ENCODE measurements around the gene CUX1.
"Not testable (repeated sequence)": the region's sequence is repeated elsewhere in the genome, so short reads cannot be mapped to it uniquely, and the experiment has no call there.

Gene CUX1

DNA sequence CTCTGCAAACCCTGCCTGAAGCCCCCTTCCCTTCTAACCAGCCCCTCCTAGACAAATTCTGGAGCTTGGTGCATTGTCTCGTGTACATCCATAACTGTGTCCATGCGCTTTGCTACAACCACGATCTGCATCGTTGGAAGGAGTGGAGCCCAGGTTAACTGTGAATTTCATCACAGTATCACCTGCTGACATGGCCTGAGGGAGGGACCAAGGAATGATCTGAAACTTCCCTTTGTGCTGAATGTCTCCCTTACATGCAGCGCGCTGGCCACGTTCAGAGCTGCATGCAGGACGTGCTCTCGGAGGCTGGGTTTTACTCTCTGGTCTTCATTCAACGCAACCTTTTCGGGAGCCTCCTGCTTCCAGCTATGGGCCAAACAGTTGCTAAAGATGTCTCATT is 222.3 kb downstream of the CUX1 start:
- no peaks in the 10 kb centered on the region for H3K36me3 Mint-ChIP-seq (ENCODE audit: insufficient read depth)
- H3K27me3 Mint-ChIP-seq, result no peaks in the 10 kb centered on the region
- no peak overlapping the region for H3K27ac Mint-ChIP-seq
- H3K4me1 Mint-ChIP-seq (ENCODE audit: low read depth in 2 of 2), result peaks cover 4 to 17% of the 10 kb centered on the region in 2 donors
- DNase-seq (no peak), ATAC-seq (replicated peaks) (no peak)
- no peaks in the 10 kb centered on the region for H3K9me3 Mint-ChIP-seq
- no peak overlapping the region for H3K4me3 Mint-ChIP-seq

DNA sequence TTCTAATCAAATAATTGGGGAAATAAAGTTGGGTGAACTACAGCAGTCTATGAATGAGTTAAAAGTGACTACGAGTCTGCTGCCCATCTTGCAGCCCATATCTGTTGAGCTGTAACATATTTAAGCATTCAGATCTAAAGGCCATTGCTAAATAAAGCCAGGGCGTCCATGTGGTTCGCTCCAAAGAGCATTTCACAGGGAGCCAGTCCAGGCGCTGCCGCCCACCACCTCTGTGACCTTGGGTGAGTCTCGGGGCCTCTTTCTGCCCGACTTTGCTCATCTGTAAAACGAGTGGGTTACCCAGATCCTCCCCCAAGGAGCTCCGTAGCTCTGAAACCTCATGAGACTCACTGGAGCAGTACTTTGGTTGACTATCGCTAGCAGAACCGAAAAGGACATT is 223.1 kb downstream of the CUX1 start:
- no peak overlapping the region for H3K4me3 Mint-ChIP-seq
- ATAC-seq (replicated peaks) (no peak), DNase-seq (no peak)
- no peaks in the 10 kb centered on the region for H3K9me3 Mint-ChIP-seq
- H3K27ac Mint-ChIP-seq, result no peak overlapping the region
- H3K4me1 Mint-ChIP-seq (ENCODE audit: low read depth in 2 of 2), result peaks cover 5 to 17% of the 10 kb centered on the region in 2 donors
- no peaks in the 10 kb centered on the region for H3K36me3 Mint-ChIP-seq (ENCODE audit: insufficient read depth)
- H3K27me3 Mint-ChIP-seq, result no peaks in the 10 kb centered on the region

DNA sequence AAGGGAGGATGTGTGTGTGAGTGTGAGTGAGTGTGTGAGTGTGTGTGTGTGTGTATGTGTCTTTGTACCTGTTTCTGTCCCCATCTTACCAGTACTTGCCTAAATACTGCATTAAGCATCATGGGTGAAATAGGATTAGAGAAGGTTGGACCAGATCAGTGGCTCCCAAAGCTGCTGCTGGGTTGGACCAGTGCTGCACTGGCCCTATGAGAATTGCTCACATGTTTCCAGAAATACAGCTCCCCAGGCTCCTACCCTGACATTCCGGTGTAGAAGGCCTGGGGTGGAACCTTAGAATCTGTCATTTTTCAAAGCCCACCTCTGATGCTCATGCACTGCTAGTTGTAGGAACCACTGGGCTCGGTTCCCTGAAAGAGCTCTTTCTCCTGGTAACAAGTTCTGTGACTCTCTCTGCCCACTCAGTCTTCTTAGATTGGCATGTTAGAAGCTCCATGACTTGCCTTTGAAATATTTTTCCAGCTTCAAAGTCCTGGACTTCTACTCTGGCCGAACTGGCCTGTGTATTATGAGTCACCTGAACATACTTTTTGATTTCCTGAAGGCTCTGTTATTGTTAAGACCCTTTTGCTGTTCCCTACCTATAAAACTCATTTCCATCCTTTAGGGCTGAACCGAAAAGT is 224.7 kb downstream of the CUX1 start:
- Mint-ChIP-seq H3K9me3 (no peaks in the 10 kb centered on the region), H3K36me3 (ENCODE audit: insufficient read depth) (no peaks in the 10 kb centered on the region), H3K27ac (no peak overlapping the region), H3K4me3 (no peak overlapping the region), H3K27me3 (no peaks in the 10 kb centered on the region), H3K4me1 (ENCODE audit: low read depth in 2 of 2) (peaks cover 5 to 17% of the 10 kb centered on the region in 2 donors)
- ATAC-seq (replicated peaks) (no peak), DNase-seq (no peak)

DNA sequence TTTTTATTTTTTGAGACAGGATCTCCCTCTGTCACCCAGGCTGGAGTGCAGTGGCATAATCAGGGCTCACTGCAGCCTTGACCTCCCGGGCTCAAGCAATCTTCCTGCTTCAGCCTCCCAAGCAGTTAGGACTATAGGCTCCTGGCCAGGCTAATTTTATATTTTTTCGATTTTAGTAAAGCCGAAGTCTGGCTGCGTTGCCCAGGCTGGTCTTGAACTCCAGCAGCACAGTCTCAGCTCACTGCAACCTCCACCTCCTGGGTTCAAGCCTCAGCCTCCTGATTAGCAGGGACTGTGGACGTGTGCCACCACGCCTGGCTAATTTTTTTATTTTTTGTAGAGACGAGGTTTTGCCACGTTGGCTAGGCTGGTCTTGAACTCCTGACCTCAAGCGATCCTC is 225.4 kb downstream of the CUX1 start:
- peaks cover 5 to 17% of the 10 kb centered on the region in 2 donors for H3K4me1 Mint-ChIP-seq (ENCODE audit: low read depth in 2 of 2)
- ATAC-seq (replicated peaks); DNase-seq; H3K27me3 Mint-ChIP-seq; H3K9me3 Mint-ChIP-seq; H3K27ac Mint-ChIP-seq; H3K36me3 Mint-ChIP-seq (ENCODE audit: insufficient read depth); H3K4me3 Mint-ChIP-seq: not testable (repeated sequence)

DNA sequence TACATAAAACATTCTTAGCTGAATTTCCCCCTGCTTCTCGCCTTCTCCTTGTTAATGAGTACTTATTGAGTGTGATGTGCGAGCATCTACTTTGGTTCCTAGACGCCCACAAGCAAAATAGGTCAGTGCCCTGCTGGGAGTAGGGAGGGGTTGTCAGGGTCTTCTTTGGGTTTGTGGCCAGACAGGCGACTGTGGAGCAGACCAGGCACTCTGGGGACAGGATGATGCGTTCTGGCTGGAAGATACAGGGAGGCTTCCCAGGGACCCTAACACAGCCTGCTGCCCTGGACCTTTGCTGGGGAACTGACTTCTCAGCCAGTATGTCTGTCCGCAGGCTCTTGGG is 227.2 kb downstream of the CUX1 start:
- DNase-seq (no peak), ATAC-seq (replicated peaks) (no peak)
- no peaks in the 10 kb centered on the region for H3K27me3 Mint-ChIP-seq
- no peak overlapping the region for H3K27ac Mint-ChIP-seq
- H3K36me3 Mint-ChIP-seq (ENCODE audit: insufficient read depth), result no peaks in the 10 kb centered on the region
- no peaks in the 10 kb centered on the region for H3K9me3 Mint-ChIP-seq
- H3K4me3 Mint-ChIP-seq, result no peak overlapping the region
- H3K4me1 Mint-ChIP-seq (ENCODE audit: low read depth in 2 of 2), result peaks cover 7 to 22% of the 10 kb centered on the region in 2 donors

DNA sequence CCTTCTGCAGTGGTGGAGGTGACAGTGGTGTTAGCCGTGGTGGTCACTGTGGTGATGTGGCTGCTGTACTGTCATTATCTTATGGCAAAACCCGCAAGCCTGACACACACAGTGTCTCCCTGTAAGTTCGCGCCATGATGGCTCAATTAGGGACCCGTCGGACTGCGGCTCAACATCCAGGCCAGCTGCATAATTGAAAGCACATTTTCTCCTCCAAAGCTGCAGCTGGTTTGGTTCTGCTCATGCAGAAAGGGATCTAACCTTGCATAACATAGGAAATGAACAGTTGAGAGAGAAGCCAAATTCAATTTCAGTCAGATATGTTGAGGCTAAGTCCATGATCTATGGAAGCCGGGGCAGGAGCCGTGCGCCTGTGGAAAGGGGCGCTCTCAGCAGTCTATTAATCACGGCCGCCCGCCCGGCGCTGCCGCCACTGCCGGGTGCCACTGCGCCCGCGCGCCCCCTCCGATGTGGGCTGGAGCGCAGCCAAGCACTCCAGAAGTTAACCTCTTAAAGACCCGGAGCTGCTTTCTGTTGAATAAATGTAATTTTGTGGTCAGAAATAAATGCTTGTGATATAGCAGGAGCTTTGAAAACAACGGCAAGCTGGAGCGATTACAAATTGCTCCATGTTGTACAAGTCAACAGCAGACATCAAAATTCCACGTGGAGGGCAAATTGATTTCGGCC is 227.7 kb downstream of the CUX1 start:
- H3K36me3 Mint-ChIP-seq (ENCODE audit: insufficient read depth), result no peaks in the 10 kb centered on the region
- H3K27ac Mint-ChIP-seq, result no peak overlapping the region
- no peaks in the 10 kb centered on the region for H3K27me3 Mint-ChIP-seq
- H3K4me1 Mint-ChIP-seq (ENCODE audit: low read depth in 2 of 2), result peaks cover 5 to 18% of the 10 kb centered on the region in 2 donors
- no peak for DNase-seq
- ATAC-seq (replicated peaks), result no peak
- H3K9me3 Mint-ChIP-seq, result no peaks in the 10 kb centered on the region
- H3K4me3 Mint-ChIP-seq, result no peak overlapping the region

DNA sequence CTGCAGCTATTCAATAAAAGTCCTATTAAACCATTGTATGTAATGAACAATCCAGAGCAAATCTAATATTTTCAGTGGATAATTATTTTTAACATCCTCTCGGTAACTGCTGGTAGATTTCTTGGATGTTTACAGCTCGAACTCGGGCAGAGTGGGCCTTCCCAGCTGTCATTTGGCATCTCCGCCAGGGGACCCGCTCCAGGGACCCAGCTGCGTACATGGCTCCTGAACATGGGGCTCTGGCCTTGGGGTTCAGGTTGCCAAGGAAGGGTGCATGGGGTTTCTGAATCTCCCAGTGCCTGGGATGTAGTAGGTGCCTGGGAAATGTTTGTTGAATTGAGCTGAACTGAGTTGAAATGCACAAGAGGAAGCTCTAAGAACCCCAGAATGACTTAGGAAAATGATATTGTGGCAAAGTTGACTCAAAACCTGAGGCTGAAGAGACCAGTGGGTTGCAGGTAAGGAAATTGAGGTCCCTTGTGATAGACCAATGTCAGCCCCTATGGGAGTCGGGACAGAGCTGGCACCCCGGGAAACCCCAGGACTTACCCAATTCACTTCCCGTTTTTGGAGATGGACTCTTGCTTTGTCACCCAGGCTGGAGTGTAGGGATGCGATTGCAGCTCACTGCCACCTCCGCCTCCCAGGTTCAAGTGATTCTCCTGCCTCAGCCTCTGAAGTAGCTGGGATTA is 228.4 kb downstream of the CUX1 start:
- Mint-ChIP-seq H3K9me3 (no peaks in the 10 kb centered on the region), H3K36me3 (ENCODE audit: insufficient read depth) (no peaks in the 10 kb centered on the region), H3K4me1 (ENCODE audit: low read depth in 2 of 2) (peaks cover 7 to 19% of the 10 kb centered on the region in 2 donors), H3K4me3 (no peak overlapping the region), H3K27ac (no peak overlapping the region), H3K27me3 (no peaks in the 10 kb centered on the region)
- no peak for ATAC-seq (replicated peaks)
- DNase-seq, result no peak

DNA sequence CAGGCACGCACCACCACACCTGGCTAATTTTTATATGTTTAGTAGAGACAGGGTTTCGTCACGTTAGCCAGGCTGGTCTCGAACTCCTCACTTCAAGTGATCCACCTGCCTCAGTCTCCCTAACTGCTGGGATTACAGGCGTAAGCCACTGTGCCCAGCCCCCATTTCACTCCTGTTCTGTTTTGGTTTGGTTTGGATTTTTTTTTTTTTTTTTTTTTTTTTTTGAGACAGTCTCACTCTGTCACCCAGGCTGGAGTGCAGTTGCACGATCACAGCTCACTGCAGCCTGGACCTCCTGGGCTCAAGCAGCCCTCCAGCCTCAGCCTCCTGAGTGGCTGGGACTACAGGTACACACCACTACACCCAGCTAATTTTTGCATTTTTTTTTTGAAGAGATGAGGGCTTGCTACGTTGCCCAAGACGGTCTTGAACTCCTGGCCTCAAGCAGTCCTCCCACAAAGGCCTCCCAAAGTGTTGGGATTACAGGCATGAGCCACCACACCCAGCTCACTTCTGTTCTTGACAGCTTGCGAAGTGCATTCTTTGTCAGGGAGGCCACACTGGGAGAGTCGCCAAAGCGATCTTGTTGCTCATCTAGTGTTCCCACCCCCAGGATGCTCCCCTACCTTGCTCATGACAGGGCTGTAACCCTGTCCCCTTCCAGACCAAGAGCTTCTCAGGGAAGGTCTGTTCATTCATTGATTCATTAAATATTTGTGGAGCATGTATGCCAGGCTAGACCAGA is 229.1 kb downstream of the CUX1 start:
- Mint-ChIP-seq H3K27me3 (no peaks in the 10 kb centered on the region), H3K4me3 (no peak overlapping the region), H3K36me3 (ENCODE audit: insufficient read depth) (no peaks in the 10 kb centered on the region), H3K27ac (no peak overlapping the region), H3K4me1 (ENCODE audit: low read depth in 2 of 2) (peaks cover 10 to 18% of the 10 kb centered on the region in 2 donors), H3K9me3 (no peaks in the 10 kb centered on the region)
- ATAC-seq (replicated peaks) (no peak), DNase-seq (no peak)

DNA sequence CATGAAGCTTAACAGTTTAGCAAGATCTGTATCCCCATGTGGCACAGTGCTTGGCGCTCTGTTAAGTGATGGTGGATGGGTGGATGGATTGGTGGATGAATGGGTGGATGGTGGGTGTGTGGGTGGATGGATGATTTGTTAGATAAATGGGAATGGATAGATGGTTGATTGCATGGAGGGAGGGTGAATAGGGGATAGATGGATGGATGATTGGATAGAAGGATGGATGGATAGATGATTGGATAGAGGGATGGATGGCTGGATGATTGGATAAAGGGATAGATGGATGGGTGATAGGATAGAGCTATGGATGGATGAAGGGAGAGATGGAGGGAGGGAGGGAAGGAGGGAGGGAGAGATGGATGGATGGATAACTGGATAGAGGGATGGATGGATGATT is 229.7 kb downstream of the CUX1 start:
- Mint-ChIP-seq H3K36me3 (ENCODE audit: insufficient read depth) (no peaks in the 10 kb centered on the region), H3K4me3 (no peak overlapping the region), H3K4me1 (ENCODE audit: low read depth in 2 of 2) (peaks cover 10 to 14% of the 10 kb centered on the region in 2 donors), H3K27ac (no peak overlapping the region), H3K27me3 (no peaks in the 10 kb centered on the region), H3K9me3 (no peaks in the 10 kb centered on the region)
- DNase-seq (no peak), ATAC-seq (replicated peaks) (no peak)

DNA sequence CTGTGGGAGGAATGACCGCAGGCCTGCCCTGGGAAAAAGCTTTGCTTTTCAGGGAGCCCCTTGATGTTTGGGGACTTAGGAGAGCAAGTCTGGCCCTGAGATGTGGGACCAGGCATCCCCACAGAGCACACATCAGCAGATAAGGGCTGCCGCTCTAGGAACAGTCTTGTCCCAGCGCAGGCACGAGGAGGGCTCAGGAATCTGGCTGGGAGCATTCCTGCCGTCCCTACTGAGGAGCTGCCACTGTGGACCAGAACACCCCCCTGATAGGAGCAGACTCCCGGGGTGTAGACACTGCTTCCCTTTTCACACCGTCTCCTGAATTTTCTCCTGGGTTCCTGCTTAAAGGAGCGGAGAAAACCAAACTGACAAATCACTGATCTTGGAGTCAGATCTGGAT is 232.3 kb downstream of the CUX1 start:
- H3K27ac Mint-ChIP-seq, result no peak overlapping the region
- no peak for DNase-seq

DNA sequence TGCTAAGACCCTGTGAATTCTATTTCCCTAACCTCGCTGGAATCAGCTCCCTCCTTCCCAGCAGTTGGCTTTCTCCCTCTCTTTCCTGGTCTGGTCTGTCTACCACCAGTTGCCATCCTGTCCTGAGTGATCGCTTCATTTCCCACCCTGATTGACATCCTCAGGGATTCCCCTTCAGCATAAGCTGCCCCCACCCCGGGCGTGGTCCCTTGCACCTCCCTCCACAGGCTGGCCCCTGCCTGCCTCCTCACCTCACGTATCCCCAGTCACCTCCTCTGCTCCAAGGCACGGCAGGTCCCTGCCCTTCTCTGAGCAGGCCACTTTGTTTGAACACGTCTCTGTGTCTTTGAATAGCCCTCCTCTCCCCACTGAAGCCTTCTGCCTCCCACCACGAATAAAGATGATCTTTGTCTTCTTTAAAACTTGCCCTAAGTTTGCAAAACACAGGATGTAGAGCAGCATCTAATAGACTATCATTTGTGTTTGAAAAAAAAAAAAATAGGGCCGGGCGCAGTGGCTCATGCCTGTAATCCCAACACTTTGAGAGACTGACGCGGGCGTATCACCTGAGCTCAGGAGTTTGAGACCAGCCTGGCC is 233.5 kb downstream of the CUX1 start:
- DNase-seq (no peak), ATAC-seq (replicated peaks) (no peak)
- no peaks in the 10 kb centered on the region for H3K27me3 Mint-ChIP-seq
- H3K9me3 Mint-ChIP-seq, result peaks cover 0 to 2% of the 10 kb centered on the region in 2 donors
- peaks cover 5% of the 10 kb centered on the region for H3K36me3 Mint-ChIP-seq (ENCODE audit: insufficient read depth)
- no peak overlapping the region for H3K4me3 Mint-ChIP-seq
- H3K4me1 Mint-ChIP-seq (ENCODE audit: low read depth in 2 of 2), result peaks cover 7 to 10% of the 10 kb centered on the region in 2 donors
- H3K27ac Mint-ChIP-seq, result no peak overlapping the region

More for the DNA sequence above, 232.3 kb downstream of the CUX1 start:
- Mint-ChIP-seq H3K4me1 (ENCODE audit: low read depth in 2 of 2) (peaks cover 7 to 10% of the 10 kb centered on the region in 2 donors), H3K27me3 (no peaks in the 10 kb centered on the region), H3K9me3 (peaks cover 0 to 2% of the 10 kb centered on the region in 2 donors), H3K36me3 (ENCODE audit: insufficient read depth) (no peaks in the 10 kb centered on the region), H3K4me3 (no peak overlapping the region)
- no peak for ATAC-seq (replicated peaks)

DNA sequence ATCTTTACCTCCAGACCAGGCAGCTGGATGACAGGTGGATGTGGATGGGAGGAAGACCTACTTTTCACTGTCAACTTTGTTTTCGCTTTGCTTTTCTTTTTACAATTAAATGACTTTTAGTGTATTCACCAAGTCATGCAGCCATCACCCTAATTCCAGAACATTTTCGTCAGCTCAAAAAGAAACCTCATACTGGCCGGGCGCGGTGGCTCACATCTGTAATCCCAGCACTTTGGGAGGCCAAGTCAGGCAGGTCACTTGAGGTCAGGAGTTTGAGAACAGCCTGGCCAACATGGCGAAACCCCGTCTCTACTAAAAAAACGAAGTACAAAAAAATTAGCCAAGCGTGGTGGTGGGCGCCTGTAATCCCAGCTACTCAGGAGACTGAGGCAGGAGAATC is 234.3 kb downstream of the CUX1 start:
- ATAC-seq (replicated peaks); H3K4me1 Mint-ChIP-seq (ENCODE audit: low read depth in 2 of 2); H3K4me3 Mint-ChIP-seq; H3K27me3 Mint-ChIP-seq; H3K36me3 Mint-ChIP-seq (ENCODE audit: insufficient read depth); H3K9me3 Mint-ChIP-seq; H3K27ac Mint-ChIP-seq; DNase-seq: not testable (repeated sequence)

DNA sequence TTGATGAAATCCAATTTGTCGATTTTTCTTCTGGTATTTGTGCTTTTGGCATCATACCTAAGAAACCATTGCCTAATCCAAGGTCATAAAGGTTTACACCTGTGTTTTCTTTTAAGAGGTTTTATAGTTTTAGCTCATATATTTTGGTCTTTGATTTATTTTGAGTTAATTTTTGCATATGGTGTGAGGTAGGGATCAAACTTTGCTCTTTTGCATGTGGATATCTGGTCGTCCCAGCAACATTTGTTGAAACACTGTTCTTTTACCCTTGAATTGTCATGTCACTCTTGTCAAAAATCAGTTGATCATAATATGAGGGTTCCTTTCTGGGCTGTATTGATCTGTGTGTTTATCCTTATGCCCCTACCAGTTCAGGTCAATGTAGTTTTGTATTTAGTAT is 236.7 kb downstream of the CUX1 start:
- peaks cover 0 to 2% of the 10 kb centered on the region in 2 donors for H3K9me3 Mint-ChIP-seq
- peaks cover 5% of the 10 kb centered on the region for H3K36me3 Mint-ChIP-seq (ENCODE audit: insufficient read depth)
- peaks cover 5 to 8% of the 10 kb centered on the region in 2 donors for H3K4me1 Mint-ChIP-seq (ENCODE audit: low read depth in 2 of 2)
- H3K27me3 Mint-ChIP-seq, result no peaks in the 10 kb centered on the region
- DNase-seq (no peak), ATAC-seq (replicated peaks) (no peak)
- no peak overlapping the region for H3K27ac Mint-ChIP-seq
- H3K4me3 Mint-ChIP-seq, result no peak overlapping the region

Measured in effector memory CD8-positive, alpha-beta T cell (primary cell).